Chondrocyte (in vitro differentiated cells): Measurements from ENCODE around the gene SLC27A4. TPM values are rescaled to one million over a fixed set of nuclear protein-coding genes. Genes with fewer than 3 reads are reported as not detected.

Source experiments
- DNase-seq: peaks from one replicate; pipeline ENCODE4 v3.0.0; 2021; ENCODE audit warnings: mixed read lengths, low spot score
- H3K27ac Mint-ChIP-seq: one replicate; pipeline ENCODE4 v1.8.0; 2021; ENCODE audit warnings: mild to moderate bottlenecking, moderate library complexity, mixed read lengths; ENCODE audit not compliant: unreplicated experiment
- H3K27me3 Mint-ChIP-seq: 2 replicates; pipeline ENCODE4 v1.8.0; 2021; ENCODE audit warnings: low read depth, mixed read lengths
- H3K36me3 Mint-ChIP-seq: 2 replicates; pipeline ENCODE4 v1.8.0; 2021; ENCODE audit warnings: low read depth, mixed read lengths
- H3K4me1 Mint-ChIP-seq: 2 replicates; pipeline ENCODE4 v1.8.0; 2021; ENCODE audit warnings: low read depth, mild to moderate bottlenecking, mixed read lengths
- H3K4me3 Mint-ChIP-seq: one replicate; pipeline ENCODE4 v1.8.0; 2021; ENCODE audit warnings: mild to moderate bottlenecking, moderate library complexity, mixed read lengths; ENCODE audit not compliant: unreplicated experiment
- H3K9me3 Mint-ChIP-seq: 2 replicates; pipeline ENCODE4 v1.8.0; 2021; ENCODE audit warnings: low read depth, mixed read lengths
- total RNA-seq: library from RNA; stranded (reverse); gene quantifications from 3 replicates; pipeline ENCODE4 v1.2.1, GENCODE V29; 2021
- TF ChIP-seq, protein P1 (sequence below): fragments of 200-600 bp; sonication (generic); IDR thresholded peaks from 2 replicates; pipeline ENCODE4 v1.5.0; 2021; ENCODE audit warnings: antibody characterized with exemption, mild to moderate bottlenecking, moderate library complexity

SLC27A4 gene
- total RNA-seq, 1 donor from 2014 or later: 42.1 TPM

DNA sequence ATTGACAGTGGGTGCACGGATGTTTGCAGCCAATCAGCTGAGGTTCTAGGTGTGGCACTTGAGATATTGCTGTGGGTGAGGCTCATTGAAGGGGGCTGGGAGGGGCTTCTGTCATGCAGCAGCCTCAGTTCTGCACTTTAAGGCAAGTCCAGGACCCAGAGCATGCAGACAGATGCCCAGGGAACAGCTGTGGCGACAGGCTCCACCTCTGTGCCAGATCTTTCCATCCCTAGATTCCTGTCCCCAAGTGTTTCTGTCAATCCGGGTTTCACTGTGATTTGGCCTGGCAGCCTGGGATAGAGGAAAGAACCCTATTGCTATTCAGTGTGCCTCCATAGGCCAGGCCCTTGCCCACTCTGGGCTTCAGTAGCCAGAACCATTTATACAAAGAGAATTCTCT, 59.5 kb downstream of the SLC27A4 start:
- Mint-ChIP-seq H3K27me3 (peaks cover 10% of the 10 kb centered on the region), H3K4me3 (no peak overlapping the region), H3K36me3 (no peaks in the 10 kb centered on the region), H3K27ac (no peak overlapping the region), H3K9me3 (no peaks in the 10 kb centered on the region), H3K4me1 (peaks cover 6% of the 10 kb centered on the region)
- DNase-seq: no peak
- TF ChIP-seq, protein P1, sequence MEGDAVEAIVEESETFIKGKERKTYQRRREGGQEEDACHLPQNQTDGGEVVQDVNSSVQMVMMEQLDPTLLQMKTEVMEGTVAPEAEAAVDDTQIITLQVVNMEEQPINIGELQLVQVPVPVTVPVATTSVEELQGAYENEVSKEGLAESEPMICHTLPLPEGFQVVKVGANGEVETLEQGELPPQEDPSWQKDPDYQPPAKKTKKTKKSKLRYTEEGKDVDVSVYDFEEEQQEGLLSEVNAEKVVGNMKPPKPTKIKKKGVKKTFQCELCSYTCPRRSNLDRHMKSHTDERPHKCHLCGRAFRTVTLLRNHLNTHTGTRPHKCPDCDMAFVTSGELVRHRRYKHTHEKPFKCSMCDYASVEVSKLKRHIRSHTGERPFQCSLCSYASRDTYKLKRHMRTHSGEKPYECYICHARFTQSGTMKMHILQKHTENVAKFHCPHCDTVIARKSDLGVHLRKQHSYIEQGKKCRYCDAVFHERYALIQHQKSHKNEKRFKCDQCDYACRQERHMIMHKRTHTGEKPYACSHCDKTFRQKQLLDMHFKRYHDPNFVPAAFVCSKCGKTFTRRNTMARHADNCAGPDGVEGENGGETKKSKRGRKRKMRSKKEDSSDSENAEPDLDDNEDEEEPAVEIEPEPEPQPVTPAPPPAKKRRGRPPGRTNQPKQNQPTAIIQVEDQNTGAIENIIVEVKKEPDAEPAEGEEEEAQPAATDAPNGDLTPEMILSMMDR: no peak

DNA sequence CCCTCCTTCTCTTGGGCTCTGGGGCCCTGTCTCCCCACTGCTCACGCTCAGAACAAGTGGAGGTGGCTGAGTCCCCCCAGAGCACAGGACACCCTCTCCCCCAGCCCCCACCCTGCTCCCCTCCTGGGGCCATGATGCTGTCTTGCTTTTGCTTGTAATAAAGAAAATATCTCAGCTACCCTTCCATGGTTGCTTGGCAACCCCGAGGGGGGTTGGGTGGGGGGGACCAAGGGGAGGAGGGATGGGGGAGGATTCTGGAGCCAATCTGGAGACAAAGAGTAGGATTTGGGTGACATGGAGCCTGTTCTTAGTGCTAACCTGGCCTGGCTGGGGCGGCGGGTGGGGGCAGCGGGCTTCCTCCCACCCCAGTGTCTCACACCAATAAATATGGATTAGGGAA, 64.2 kb downstream of the SLC27A4 start:
- Mint-ChIP-seq H3K27ac (no peak overlapping the region), H3K36me3 (no peaks in the 10 kb centered on the region), H3K4me3 (no peak overlapping the region), H3K27me3 (no peaks in the 10 kb centered on the region), H3K9me3 (no peaks in the 10 kb centered on the region), H3K4me1 (peaks cover 6% of the 10 kb centered on the region)
- TF ChIP-seq, protein P1: no peak
- no peak for DNase-seq

DNA sequence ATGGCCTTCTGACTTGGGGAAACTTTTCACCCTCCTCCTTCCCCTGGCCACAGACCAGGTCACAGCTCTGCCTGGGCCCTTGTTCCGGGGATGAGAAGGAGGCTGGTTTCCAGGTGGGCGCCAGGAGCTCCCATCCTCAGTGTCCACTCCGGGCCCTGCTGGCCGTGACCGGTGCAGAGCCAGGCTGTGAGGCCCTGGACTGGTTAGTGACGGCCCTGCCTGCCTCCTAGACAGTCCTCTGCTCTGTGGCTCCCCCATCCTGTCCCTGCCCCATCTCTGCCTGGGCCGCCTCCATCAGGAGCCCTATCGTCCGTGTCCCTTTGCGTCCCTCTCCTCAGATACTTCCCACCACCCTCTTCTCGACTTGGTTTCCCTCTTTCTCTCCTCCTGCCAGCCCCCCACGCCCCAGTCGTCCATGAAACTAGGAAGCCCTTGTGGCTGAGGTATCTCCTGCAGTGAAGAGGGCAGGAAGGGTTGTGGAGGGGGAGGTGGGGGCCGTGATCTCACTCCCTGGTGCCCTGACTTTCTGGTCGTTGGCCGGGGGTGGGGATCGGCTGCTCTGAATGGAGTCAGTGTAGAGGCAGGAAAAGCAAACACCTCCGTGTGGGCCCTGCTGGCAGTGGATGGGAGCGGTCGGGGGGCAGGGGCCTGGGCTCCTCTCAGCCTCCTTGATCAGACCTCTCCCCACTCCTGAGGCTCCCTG, 64.9 kb downstream of the SLC27A4 start:
- Mint-ChIP-seq H3K4me1 (peaks cover 6% of the 10 kb centered on the region), H3K4me3 (no peak overlapping the region), H3K27ac (no peak overlapping the region), H3K36me3 (no peaks in the 10 kb centered on the region), H3K27me3 (no peaks in the 10 kb centered on the region), H3K9me3 (no peaks in the 10 kb centered on the region)
- no peak for DNase-seq
- TF ChIP-seq, protein P1: no peak

- Mint-ChIP-seq H3K4me3 (no peak overlapping the region), H3K27me3 (no peaks in the 10 kb centered on the region), H3K4me1 (peaks cover 6% of the 10 kb centered on the region), H3K9me3 (no peaks in the 10 kb centered on the region), H3K36me3 (no peaks in the 10 kb centered on the region), H3K27ac (no peak overlapping the region)
- DNase-seq: no peak
- TF ChIP-seq, protein P1: no peak
Observed at GRCh38 chr9:128405780-128406171, 65.4 kb downstream of the SLC27A4 start.

- no peak for DNase-seq
- Mint-ChIP-seq H3K36me3 (no peaks in the 10 kb centered on the region), H3K9me3 (no peaks in the 10 kb centered on the region), H3K4me3 (no peak overlapping the region), H3K4me1 (peaks cover 6% of the 10 kb centered on the region), H3K27me3 (peaks cover 4% of the 10 kb centered on the region), H3K27ac (peak overlapping the region; percentile 36)
- TF ChIP-seq, protein P1: no peak
Observed at GRCh38 chr9:128406848-128407391, 66.6 kb downstream of the SLC27A4 start.
